Fibroblast of mammary gland (primary cell): Measurements from ENCODE around the gene SYT5.

Experiments used
- DNase-seq: peaks from one replicate; pipeline ENCODE4 v3.0.0-alpha.2; 2010; ENCODE audit warnings: low read depth
- H3K4me3 ChIP-seq: 2 replicates; pipeline ENCODE4 v1.5.1; 2011; ENCODE audit warnings: low read depth, mild to moderate bottlenecking, low read length, moderate library complexity; ENCODE audit not compliant: control insufficient read depth
- CTCF ChIP-seq: conservative IDR thresholded peaks from 2 replicates; pipeline ENCODE4 v1.5.1; 2011; ENCODE audit warnings: low read depth, low read length, inconsistent platforms; ENCODE audit not compliant: control insufficient read depth, insufficient read depth

Gene SYT5

GRCh38 chr19:55216461-55217198 is 36.5 kb upstream of the SYT5 start:
- TF ChIP-seq CTCF = no peak
- H3K4me3 ChIP-seq = peak overlapping the region; percentile 30
- peak; percentile 100 for DNase-seq

GRCh38 chr19:55213547-55213946 is 33.5 kb upstream of the SYT5 start:
- no peak overlapping the region for H3K4me3 ChIP-seq
- no peak for TF ChIP-seq CTCF
- DNase-seq = no peak

GRCh38 chr19:55212447-55212846 is 32.4 kb upstream of the SYT5 start:
- TF ChIP-seq CTCF = peak; percentile 33
- DNase-seq = no peak
- no peak overlapping the region for H3K4me3 ChIP-seq

- no peak for TF ChIP-seq CTCF
- H3K4me3 ChIP-seq = no peak overlapping the region
- peak; percentile 97 for DNase-seq
These were observed 29.8 kb upstream of the SYT5 start for GRCh38 chr19:55209693-55210472.

- no peak for DNase-seq
- no peak for TF ChIP-seq CTCF
- no peak within 1 kb of the TSS for H3K4me3 ChIP-seq
These were observed 29.0 kb upstream of the SYT5 start, which contains the start of gene PTPRH for GRCh38 chr19:55208880-55209692. PTPRH (minus strand) TSS chr19:55209501; CDS start chr19:55209433, 68 bp downstream.
